Activated CD4-positive, CD25-positive, alpha-beta regulatory T cell treated with anti-CD3 and anti-CD28 coated beads, Interleukin-2, amount 50 U/mL, for 16 hours (primary cell): ENCODE data around the gene LY86.
"Not testable (repeated sequence)": the region's sequence is repeated elsewhere in the genome, so short reads cannot be mapped to it uniquely, and the experiment has no call there.

Experiments used
- DNase-seq: peaks from one replicate; pipeline ENCODE4 v3.0.0-alpha.2; 2020; ENCODE audit warnings: low read depth, low spot score

The LY86 gene

DNA sequence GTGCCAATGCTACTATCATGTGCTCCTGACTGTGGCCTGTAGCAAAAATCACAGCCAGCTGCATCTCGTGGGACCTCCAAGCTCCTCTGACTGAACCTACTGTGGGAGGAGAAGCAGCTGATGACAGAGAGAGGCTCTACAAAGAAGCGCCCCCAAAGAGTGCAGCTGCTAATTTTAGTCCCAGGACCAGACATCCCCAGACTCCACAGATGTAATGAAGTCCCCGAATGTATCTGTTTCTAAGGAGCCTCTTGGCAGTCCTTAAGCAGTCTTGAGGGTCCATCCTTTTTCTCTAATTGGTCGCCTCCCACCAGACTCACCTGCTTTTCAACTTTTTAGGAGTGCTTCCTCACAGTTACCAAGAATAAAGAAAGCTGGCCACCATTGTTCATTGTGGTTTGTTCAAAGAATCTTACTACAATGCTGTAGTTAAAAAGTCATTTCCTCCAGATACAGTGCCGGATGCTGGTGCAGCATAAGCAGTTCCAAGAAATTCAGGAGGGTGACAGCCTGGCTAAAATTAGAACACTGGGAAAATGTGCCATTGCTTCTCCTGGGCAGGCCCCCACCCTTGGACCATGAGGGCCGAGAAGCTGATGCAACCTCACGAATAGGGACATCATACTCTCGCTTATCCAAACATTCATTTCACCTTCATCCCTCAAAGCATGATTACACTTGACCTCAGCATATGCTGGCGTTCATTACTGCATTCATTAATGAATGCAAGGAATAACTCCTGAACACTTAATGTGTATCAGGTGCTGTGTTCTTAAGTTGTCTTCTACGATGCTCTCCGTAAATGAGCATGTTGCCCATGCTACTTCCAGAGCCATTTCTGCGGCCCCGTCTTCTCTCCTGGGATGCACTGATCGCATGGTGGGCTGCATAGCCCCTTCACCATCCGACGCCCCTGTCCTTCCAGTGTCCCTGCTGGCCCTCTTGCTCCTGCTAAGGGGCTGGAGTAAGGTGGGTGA is 66.4 kb downstream of the LY86 start:
- DNase-seq, result no peak

- no peak for DNase-seq
These were observed 67.3 kb downstream of the LY86 start for GRCh38 chr6:6655805-6656251.

DNA sequence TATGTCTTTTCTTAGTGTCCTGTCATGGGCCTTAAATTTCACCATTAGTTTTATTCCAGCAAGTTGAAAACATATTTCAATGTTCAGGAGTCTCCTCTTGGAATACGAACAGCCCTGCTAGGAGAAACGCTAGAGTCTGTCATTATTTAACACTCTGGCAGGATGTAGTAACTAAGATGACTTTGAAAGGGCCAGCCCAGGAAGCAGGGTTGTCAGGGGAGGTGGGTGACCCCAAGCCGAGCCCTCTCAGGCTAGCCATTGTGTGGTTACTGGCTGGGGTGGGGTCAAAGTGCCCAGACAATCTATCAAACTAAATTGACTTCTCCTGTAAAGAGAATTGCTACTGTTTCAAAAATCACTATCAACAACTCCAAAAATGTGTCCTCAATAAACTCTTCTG is 67.8 kb downstream of the LY86 start:
- DNase-seq, result no peak

DNA sequence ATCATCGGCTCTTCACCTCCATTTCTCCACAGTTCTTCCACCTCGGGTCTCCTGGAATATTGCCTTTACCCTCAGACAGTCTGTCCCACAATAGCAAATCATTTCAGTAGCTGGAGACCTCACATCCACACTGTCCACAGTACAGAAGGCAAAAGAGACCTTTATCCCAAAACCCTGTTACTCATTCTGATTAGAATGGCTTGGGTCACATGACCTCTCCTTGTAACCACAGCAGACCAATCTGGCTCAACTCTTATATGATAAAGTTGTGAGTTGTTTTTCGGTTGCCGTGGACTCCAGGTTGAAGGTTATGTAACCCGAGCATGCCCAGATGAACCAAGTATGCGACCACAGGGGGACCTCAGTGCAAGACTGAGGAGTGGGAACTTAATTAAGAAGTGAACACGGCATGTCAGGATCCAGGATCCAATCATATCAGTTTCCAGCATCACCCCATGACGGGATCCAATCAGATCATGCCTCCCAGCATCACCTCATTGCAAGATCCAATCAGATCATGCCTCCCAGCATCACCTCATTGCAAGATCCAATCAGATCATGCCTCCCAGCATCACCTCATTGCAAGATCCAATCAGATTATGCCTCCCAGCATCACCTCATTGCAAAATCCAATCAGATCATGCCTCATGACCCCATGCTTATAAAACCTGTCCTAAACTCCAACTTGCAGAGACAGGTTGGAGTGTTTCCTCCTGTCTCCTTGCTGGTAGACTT is 68.7 kb downstream of the LY86 start:
- no peak for DNase-seq

DNA sequence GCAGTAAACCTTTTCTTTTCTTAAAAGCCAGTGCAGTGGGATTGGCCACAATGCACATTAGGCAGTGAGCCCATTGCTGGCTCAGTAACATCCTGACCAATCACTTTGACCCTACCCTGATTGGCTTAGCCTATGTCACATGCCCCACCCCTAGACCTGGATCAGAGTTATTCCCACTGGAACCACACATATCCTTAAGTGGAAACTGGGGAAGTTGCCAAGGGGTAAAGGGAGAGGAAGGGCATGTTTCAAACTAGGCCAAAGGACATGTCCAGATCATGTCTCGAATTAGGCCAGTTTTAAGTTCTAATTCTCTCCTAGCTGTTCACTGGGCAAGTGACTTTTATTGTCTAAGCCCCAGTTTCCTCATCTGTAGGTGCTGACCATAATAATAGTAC is 69.3 kb downstream of the LY86 start:
- DNase-seq, result no peak

- DNase-seq, result no peak
These were observed 71.2 kb downstream of the LY86 start for GRCh38 chr6:6659600-6660327.

DNA sequence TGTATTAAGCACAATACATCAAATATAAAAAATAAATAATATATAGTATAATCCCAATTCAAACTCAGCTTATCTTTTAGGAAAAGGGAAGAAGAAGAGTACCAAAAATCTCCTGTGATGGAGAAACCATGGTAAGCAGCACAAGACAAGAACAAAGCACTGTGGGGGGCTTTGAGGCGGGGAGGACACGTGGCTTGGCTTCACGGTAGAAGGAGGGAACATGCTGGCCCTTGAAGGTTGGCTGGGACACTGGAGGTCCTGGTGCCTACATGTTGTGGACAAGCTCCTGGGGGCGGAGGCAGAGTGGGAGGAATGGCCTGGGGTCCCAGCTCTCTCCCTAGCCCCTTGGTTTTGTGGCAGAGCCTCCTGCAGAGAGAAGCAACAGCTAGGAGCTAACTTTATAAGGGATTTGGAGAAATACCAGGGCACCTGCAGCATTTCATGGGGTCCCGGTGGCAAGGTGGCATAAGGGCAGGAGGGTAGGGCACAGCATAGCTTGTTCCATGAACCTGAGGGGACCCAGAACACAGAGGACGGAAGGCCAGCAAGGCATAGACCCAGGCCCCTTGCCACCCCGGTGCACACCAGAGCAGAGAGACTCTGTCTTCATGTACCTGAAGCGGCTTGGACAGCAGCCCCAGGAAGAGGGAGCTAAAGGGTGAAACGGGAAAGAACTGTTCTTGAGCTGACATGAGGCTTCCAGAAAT is 72.0 kb downstream of the LY86 start:
- no peak for DNase-seq

GRCh38 chr6:6661191-6661590 is 72.7 kb downstream of the LY86 start:
- no peak for DNase-seq

GRCh38 chr6:6661684-6662083 is 73.2 kb downstream of the LY86 start:
- DNase-seq, result no peak

DNA sequence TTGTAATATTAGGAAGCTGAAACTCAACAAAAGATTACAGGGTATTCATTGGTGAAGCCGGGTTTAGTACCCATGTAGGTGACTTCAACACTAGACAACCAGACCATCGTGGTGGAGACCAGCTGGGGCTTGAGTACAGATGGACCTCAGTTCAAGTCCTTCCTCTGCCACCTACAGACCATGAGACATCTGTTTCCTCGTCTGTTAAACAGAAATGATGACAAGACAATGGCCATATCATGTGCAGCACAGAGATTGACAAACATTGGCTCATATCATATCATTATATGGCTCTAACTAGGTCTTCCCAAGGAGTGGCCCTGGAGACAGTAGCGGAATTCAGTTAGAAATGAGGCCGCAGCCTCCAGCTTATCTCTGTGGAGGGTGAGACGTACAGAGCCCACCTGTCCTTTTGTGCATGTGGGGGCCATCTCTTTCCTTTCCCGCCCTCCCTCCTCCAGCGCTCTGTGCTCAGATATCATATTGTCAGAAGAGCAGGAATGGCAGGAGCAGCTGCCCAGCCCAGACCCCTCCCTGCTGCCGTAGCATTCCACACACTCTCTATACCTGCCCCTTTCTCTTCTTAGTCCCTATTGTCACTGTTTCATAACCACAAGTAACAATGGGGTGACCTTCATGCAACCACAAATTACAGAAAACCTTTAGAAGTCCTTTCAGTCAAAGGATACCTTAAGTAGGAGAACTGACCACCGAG is 75.1 kb downstream of the LY86 start:
- no peak for DNase-seq

GRCh38 chr6:6665555-6666243 is 77.2 kb downstream of the LY86 start:
- no peak for DNase-seq

GRCh38 chr6:6670150-6670549 is 81.6 kb downstream of the LY86 start:
- DNase-seq, result not testable (repeated sequence)

DNA sequence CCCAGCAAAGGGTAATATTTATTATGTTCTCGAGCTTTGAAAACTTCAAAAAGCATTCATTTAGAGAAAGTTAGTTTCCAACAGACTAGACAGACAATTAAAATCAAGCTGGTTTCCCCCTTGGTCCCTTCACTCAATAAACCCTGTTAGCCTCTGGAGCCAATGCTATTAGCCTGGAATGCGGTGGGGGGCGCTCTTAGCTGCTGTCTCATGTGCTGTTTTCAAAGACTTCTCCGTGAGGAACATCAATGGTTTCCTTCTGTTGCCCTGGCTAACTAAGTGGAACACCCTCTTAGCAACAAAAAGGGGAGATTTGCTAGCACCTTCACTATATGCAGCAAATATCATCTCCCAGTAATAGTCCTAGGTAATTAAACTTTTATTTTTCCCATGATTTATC is 86.4 kb downstream of the LY86 start:
- DNase-seq, result no peak

- peak; percentile 64 for DNase-seq
These were observed 88.5 kb downstream of the LY86 start for GRCh38 chr6:6676910-6677441.

- DNase-seq, result no peak
These were observed 89.7 kb downstream of the LY86 start for GRCh38 chr6:6678185-6678671.

GRCh38 chr6:6678811-6679210 is 90.3 kb downstream of the LY86 start:
- no peak for DNase-seq

GRCh38 chr6:6679633-6680032 is 91.1 kb downstream of the LY86 start:
- DNase-seq, result no peak

DNA sequence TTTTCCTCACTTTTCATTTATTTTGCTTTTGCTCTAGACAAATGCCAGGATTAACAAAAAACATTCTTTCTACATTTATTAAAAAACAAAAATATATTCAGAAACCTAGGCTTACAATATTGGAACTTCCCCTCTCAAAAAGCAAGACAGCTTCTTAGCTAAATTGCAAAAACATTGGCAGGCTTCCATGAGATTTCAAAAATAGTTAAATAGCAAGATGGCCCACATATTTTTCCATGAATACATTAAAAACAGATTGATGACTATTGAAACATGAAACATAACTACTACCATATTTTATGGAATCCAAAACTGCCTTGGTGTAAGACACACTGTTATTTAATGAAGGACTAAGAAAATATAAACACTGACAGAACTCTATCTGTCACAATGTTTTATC is 92.0 kb downstream of the LY86 start:
- DNase-seq, result no peak

- no peak for DNase-seq
These were observed 92.7 kb downstream of the LY86 start for GRCh38 chr6:6681075-6681849.
